Transverse colon (tissue), 4 donors: ENCODE measurements around the gene IP6K1. TPM values are rescaled to one million over a fixed set of nuclear protein-coding genes. Genes with fewer than 3 reads are reported as not detected.

Experiments
- DNase-seq: peaks from one replicate; pipeline ENCODE4 v3.0.0-alpha.2; 2019
- H3K27ac ChIP-seq, 4 donors: fragments of 200-600 bp; sonication (generic); 2 replicates each; pipeline ENCODE4 v1.5.1; 2016 to 2018; ENCODE audit warnings: inconsistent platforms in 4 of 4
- H3K27me3 ChIP-seq: fragments of 200-600 bp; sonication (generic); 2 replicates; pipeline ENCODE4 v1.5.1; 2017; ENCODE audit warnings: inconsistent platforms
- H3K36me3 ChIP-seq, 4 donors: fragments of 200-600 bp; sonication (generic); 2 replicates each; pipeline ENCODE4 v1.5.1; 2017 to 2019; ENCODE audit warnings: inconsistent platforms in 4 of 4
- H3K4me1 ChIP-seq, 4 donors: fragments of 200-600 bp; sonication (generic); 2 replicates each; pipeline ENCODE4 v1.5.1; 2017 to 2020; ENCODE audit warnings: inconsistent platforms in 4 of 4
- H3K4me3 ChIP-seq, 4 donors: fragments of 200-600 bp; sonication (generic); 1 replicate in 1 of 4; 2 replicates in 3 of 4; pipeline versions ENCODE4 v1.5.1 to v1.6.1; 2017 to 2019; ENCODE audit warnings: inconsistent platforms in 4 of 4
- H3K9me3 ChIP-seq, 2 donors: fragments of 200-600 bp; sonication (generic); 2 replicates each; pipeline ENCODE4 v1.5.1; 2017 to 2019; ENCODE audit warnings: inconsistent platforms in 2 of 2
- EP300 ChIP-seq: sonication (generic); formaldehyde crosslinking; IDR thresholded peaks from one replicate; pipeline ENCODE4 v1.6.1; 2017; ENCODE audit warnings: antibody characterized with exemption, low read depth
- POLR2A ChIP-seq: fragments of 450-650 bp; IDR thresholded peaks from one replicate; pipeline ENCODE4 v1.6.1; 2016; ENCODE audit warnings: antibody characterized with exemption, mild to moderate bottlenecking, moderate library complexity
- POLR2AphosphoS5 ChIP-seq, 3 donors: sonication (generic); formaldehyde crosslinking; IDR thresholded peaks; one replicate each; pipeline ENCODE4 v1.6.1; 2016; ENCODE audit warnings: antibody characterized with exemption in 3 of 3
- WGBS, 2 donors: methylation state at CpG; one replicate each; pipeline ENCODE4 v1.1.5; 2018; ENCODE audit warnings: low coverage in 1 of 2; 5-methylcytosine and 5-hydroxymethylcytosine counted together
- in situ Hi-C, 4 donors: fragments of 200-750 bp; cut with MboI; loops; one replicate each; pipeline versions ENCODE4 v1.15.0 to v1.15.1; 2017; ENCODE audit warnings: low sequenced_read_pairs in 3 of 4, low pct_ligation_motif_present in 1 of 4, low pct_unique_long_range_greater_than_20kb in 1 of 4
- intact Hi-C: fragments of 100-400 bp; cut with DNase I; formaldehyde crosslinking; loops from one replicate; pipeline ENCODE4 v1.15.1; 2023; ENCODE audit warnings: low total_unique reads
- total RNA-seq, 4 donors: library from RNA; depleted of rRNA; stranded (reverse); fragments of >200 nt; gene quantifications; one replicate each; pipeline ENCODE4 v1.1.0, GENCODE V29; 2016
- TF ChIP-seq, protein P1 (sequence below), 5 experiments: fragments of 200-600 bp in 3 of 5; fragments of 450-650 bp in 2 of 5; sonication (generic) in 3 of 5; IDR thresholded peaks; 1 replicate in 2 of 5; 2 replicates in 3 of 5; pipeline ENCODE4 v1.5.1; 2016 to 2017; ENCODE audit warnings: antibody characterized with exemption in 5 of 5, inconsistent platforms in 3 of 5, mild to moderate bottlenecking in 2 of 5, moderate library complexity in 1 of 5

IP6K1 gene
- total RNA-seq, 4 donors from 2014 or later = 20.5 to 40.7 (median 39.7) TPM

DNA sequence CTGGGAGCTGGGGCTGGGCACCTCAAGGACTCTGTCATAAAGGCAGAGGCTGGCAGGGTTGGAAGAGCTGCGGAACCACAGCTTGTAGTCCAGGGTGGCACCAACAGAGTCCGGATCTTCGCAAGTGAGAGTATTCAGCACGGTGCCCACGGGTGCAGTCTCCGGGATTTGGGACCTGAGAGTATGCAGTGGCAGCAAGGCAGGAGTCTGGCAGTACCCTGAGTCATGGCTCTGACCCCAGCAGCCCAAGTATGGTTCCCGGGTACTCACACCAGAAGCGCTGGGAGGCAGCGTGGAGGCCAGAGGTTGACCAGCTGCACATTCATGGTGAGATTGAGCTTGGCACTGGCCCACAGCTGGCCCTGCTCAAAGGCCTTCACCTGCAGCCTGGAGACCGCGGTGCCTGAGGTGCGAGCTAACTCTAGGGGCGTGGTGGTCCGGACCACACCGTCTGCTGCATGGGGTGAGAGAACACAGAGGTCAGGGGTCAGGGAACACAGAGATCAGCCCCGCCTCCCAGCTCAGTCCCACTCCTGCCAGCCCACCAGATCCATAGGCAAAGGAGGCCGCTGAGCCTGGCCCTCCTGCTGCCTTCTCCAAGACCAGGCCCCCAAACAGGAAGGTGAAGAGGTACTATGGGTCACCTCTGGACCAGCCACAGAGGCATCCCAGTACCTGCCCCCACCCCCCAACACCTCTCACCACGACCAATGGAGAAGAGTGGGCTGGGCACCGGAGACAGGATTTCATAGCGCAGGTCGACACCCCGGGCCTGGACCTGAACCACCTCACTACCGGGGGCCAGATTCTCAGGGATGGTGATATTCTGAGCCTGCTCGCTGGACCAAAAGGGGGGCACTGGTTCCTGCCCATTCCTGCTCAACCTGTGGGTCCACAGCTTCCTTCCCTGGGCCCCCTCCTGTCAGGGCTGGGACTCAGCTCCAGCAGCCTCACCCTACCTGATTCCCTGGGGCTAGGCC lies 8.9 kb upstream of the IP6K1 start:
- in situ Hi-C loops = no loop called here
- no peak for DNase-seq
- no peak overlapping the region for H3K27ac ChIP-seq
- no peaks in the 10 kb centered on the region for H3K4me1 ChIP-seq
- TF ChIP-seq EP300 = no peak
- TF ChIP-seq, protein P1, sequence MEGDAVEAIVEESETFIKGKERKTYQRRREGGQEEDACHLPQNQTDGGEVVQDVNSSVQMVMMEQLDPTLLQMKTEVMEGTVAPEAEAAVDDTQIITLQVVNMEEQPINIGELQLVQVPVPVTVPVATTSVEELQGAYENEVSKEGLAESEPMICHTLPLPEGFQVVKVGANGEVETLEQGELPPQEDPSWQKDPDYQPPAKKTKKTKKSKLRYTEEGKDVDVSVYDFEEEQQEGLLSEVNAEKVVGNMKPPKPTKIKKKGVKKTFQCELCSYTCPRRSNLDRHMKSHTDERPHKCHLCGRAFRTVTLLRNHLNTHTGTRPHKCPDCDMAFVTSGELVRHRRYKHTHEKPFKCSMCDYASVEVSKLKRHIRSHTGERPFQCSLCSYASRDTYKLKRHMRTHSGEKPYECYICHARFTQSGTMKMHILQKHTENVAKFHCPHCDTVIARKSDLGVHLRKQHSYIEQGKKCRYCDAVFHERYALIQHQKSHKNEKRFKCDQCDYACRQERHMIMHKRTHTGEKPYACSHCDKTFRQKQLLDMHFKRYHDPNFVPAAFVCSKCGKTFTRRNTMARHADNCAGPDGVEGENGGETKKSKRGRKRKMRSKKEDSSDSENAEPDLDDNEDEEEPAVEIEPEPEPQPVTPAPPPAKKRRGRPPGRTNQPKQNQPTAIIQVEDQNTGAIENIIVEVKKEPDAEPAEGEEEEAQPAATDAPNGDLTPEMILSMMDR (IDR thresholded peaks at IDR 0.05) = no peak
- no peak for TF ChIP-seq POLR2A
- no peak for TF ChIP-seq POLR2AphosphoS5 (IDR thresholded peaks at IDR 0.05)
- no peaks in the 10 kb centered on the region for H3K9me3 ChIP-seq
- no peaks in the 10 kb centered on the region for H3K27me3 ChIP-seq
- intact Hi-C loops = no loop called here
- no peak overlapping the region for H3K4me3 ChIP-seq
- no peaks in the 10 kb centered on the region for H3K36me3 ChIP-seq
- WGBS, 2 donors = 86% methylated on average over 24 of the region's 24 CpGs; no CpG with 5 or more reads in 1 of the 2 donors

DNA sequence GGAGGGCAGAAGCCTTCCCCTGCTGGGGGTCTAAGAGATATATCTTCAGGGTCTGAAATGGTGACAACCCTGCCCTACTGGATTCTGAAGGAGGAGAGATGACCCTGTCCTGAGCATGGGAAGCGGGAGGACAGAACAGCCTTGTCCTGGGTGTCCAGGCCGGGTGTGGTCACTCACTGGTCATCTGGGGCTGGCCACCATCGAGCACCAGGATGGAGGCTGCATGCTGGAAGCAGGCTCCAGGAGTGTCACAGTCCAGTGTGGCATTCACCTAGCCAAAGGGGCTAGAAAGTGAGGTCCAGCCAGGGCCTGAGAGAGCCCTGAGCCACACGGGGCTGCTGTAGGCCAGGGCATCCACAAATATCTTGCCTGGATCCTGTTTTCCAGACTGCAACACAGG lies 8.1 kb upstream of the IP6K1 start:
- H3K27ac ChIP-seq = no peak overlapping the region
- TF ChIP-seq EP300 (no peak), POLR2A (no peak), POLR2AphosphoS5 (IDR thresholded peaks at IDR 0.05) (no peak)
- TF ChIP-seq, protein P1 (IDR thresholded peaks at IDR 0.05) = no peak
- in situ Hi-C loops = no loop called here
- H3K36me3 ChIP-seq = no peaks in the 10 kb centered on the region
- H3K9me3 ChIP-seq = no peaks in the 10 kb centered on the region
- H3K27me3 ChIP-seq = no peaks in the 10 kb centered on the region
- no peaks in the 10 kb centered on the region for H3K4me1 ChIP-seq
- DNase-seq = no peak
- intact Hi-C loops = no loop called here
- WGBS, 2 donors = 60% methylated on average over 4 of the region's 4 CpGs; no CpG with 5 or more reads in 1 of the 2 donors
- H3K4me3 ChIP-seq = no peak overlapping the region

DNA sequence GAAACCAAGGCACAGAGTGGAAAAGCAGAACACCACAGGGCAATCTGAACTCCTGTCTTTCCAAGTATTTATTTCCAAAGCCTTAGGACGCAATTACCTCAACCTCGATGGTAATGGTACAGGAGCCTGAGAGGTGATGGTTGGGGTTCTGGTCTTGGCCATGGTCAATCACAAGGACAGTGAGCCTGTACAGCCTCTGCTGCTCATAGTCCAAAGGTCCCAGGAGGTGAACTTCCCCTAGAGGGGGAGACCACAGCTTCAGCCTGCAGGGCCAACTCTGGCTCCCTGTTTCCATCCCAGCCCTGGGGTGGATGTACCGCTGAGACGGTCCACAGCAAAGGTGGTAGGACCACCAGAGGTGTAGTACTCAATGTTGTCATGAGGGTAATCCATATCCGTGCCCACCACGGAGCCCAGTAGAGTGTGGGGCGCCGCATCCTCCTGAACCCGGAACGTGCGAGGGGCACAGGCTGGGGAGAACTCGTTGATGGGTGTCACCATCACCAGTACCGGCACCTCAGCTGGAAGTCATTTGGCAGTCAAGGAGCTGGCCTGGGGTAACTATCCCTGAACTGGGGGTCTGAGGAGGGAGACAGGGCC lies 7.2 kb upstream of the IP6K1 start:
- no peak overlapping the region for H3K27ac ChIP-seq
- no peak for TF ChIP-seq POLR2A
- TF ChIP-seq EP300 = no peak
- TF ChIP-seq, protein P1 (IDR thresholded peaks at IDR 0.05) = no peak
- no peak for TF ChIP-seq POLR2AphosphoS5 (IDR thresholded peaks at IDR 0.05)
- intact Hi-C loops = no loop called here
- H3K36me3 ChIP-seq = no peaks in the 10 kb centered on the region
- H3K9me3 ChIP-seq = no peaks in the 10 kb centered on the region
- WGBS, 2 donors = 94% methylated on average over 13 of the region's 13 CpGs; no CpG with 5 or more reads in 1 of the 2 donors
- in situ Hi-C loops = no loop called here
- H3K4me3 ChIP-seq = no peak overlapping the region
- DNase-seq = no peak
- H3K4me1 ChIP-seq = no peaks in the 10 kb centered on the region
- H3K27me3 ChIP-seq = no peaks in the 10 kb centered on the region

DNA sequence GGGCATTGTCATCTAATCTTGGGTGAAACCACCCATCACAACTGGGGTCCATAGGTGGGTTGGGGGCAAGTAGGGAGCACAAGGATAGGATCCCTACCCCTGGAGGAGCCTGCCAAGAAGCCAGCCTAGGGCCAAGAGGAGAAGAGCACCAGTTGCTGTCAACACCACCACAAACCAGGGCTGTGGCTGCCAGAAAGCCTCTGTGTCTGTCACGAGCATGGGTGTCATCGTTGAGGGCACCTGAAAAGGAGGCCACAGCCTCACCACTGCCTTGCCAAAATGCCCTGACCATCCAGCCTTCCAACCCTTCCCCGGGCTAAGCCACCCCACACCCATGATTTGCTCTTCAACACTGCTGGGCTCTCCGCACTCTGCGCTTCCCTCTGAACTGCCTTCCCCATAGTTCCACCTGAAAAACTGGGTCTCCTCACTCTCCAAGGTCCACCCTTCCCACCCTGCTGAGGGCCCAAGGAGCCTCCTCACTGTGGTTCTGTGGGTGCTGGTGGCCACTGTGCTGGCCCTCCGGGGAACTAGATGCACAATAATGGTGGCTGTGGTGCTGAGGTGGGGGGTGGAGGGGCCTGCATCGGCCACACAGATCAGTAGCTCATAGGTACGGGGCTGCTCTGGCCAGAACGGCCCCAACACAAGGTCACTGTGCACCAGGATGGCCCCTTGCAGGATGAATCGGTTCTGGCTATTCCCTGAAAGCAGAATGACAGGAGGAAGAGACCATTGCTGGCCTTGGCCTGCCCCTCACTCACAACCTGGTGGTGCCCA lies 6.2 kb upstream of the IP6K1 start:
- H3K9me3 ChIP-seq = no peaks in the 10 kb centered on the region
- TF ChIP-seq EP300 (no peak), POLR2A (no peak), POLR2AphosphoS5 (IDR thresholded peaks at IDR 0.05) (no peak)
- TF ChIP-seq, protein P1 (IDR thresholded peaks at IDR 0.05) = no peak
- no peaks in the 10 kb centered on the region for H3K36me3 ChIP-seq
- no peaks in the 10 kb centered on the region for H3K27me3 ChIP-seq
- intact Hi-C loops = no loop called here
- no peak overlapping the region for H3K27ac ChIP-seq
- DNase-seq = no peak
- in situ Hi-C loops = no loop called here
- peaks cover 0 to under 1% (median 0%) of the 10 kb centered on the region in 4 donors for H3K4me1 ChIP-seq
- 91% methylated on average over 10 of the region's 10 CpGs; no CpG with 5 or more reads in 1 of the 2 donors for WGBS, 2 donors
- H3K4me3 ChIP-seq = no peak overlapping the region
